ENCODE data around the gene NRXN3.
"Not testable (repeated sequence)": the region's sequence is repeated elsewhere in the genome, so short reads cannot be mapped to it uniquely, and the experiment has no call there.

NRXN3 gene

GRCh38 chr14:79103764-79104163, 933.6 kb downstream of the NRXN3 start:
- H3K9me3 Mint-ChIP-seq = no peaks in the 10 kb centered on the region

DNA sequence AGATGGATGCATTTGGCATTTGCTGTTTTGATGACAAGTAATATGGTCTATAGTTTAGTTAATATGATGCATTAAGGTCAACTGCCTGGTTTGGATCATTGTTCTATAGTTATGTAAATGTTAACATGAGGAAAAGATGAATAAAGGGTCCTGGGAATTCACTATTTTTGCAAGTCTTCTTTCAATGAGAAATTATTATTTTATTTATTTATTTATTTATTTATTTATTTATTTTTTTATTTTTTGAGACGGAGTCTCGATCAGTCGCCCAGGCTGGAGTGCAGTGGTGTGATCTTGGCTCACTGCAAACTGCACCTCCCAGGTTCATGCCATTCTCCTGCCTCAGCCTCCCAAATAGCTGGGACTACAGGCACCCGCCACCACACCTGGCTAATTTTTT, 940.4 kb downstream of the NRXN3 start:
- not testable (repeated sequence) for H3K36me3 Mint-ChIP-seq (ENCODE audit: low read depth); H3K4me3 Mint-ChIP-seq; H3K9me3 Mint-ChIP-seq; H3K27me3 Mint-ChIP-seq (ENCODE audit: low read depth); H3K4me1 Mint-ChIP-seq; H3K27ac Mint-ChIP-seq

More at GRCh38 chr14:79103764-79104163, 933.6 kb downstream of the NRXN3 start:
- no peak overlapping the region for H3K4me3 Mint-ChIP-seq
- no peaks in the 10 kb centered on the region for H3K36me3 Mint-ChIP-seq (ENCODE audit: low read depth)
- H3K27ac Mint-ChIP-seq = no peak overlapping the region
- no peak for TF ChIP-seq CTCF (IDR thresholded peaks at IDR 0.05; ENCODE audit: unreplicated experiment in 3 of 3)
- no peaks in the 10 kb centered on the region for H3K4me1 Mint-ChIP-seq
- no peaks in the 10 kb centered on the region for H3K27me3 Mint-ChIP-seq (ENCODE audit: low read depth)

GRCh38 chr14:79111987-79112501, 941.9 kb downstream of the NRXN3 start:
- Mint-ChIP-seq H3K4me3 (no peak overlapping the region), H3K4me1 (no peaks in the 10 kb centered on the region), H3K27me3 (ENCODE audit: low read depth) (no peaks in the 10 kb centered on the region), H3K9me3 (no peaks in the 10 kb centered on the region), H3K36me3 (ENCODE audit: low read depth) (no peaks in the 10 kb centered on the region), H3K27ac (no peak overlapping the region)
- TF ChIP-seq CTCF (IDR thresholded peaks at IDR 0.05; ENCODE audit: unreplicated experiment in 3 of 3) = no peak

GRCh38 chr14:79117561-79117960, 947.4 kb downstream of the NRXN3 start:
- Mint-ChIP-seq H3K4me1 (no peaks in the 10 kb centered on the region), H3K4me3 (no peak overlapping the region), H3K36me3 (ENCODE audit: low read depth) (no peaks in the 10 kb centered on the region), H3K9me3 (no peaks in the 10 kb centered on the region), H3K27ac (no peak overlapping the region), H3K27me3 (ENCODE audit: low read depth) (no peaks in the 10 kb centered on the region)
- TF ChIP-seq CTCF (IDR thresholded peaks at IDR 0.05; ENCODE audit: unreplicated experiment in 3 of 3) = no peak

- no peaks in the 10 kb centered on the region for H3K27me3 Mint-ChIP-seq (ENCODE audit: low read depth)
- H3K27ac Mint-ChIP-seq = no peak overlapping the region
Measured at GRCh38 chr14:79118291-79118690, 948.1 kb downstream of the NRXN3 start.

DNA sequence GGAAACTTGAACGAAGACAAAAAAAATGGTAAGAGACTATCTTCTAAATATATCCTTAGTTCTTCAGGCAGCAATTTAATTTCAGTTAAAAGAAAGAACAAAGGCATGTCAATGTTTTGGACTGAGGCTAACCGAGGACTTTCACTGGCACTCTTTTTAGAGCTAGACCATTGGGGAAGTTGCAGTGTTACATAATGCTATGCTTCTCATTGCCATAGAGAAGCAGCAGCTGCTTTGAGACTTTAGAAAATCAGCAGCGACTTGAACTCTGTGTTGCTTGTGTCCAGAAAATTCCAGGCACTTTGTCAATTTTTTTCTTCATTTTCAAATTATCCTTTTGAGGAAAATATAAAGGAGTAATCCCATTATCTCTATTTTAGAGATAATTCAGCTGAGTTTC, 964.2 kb downstream of the NRXN3 start:
- H3K27ac Mint-ChIP-seq = no peak overlapping the region
- H3K4me1 Mint-ChIP-seq = no peaks in the 10 kb centered on the region
- H3K4me3 Mint-ChIP-seq = no peak overlapping the region
- H3K36me3 Mint-ChIP-seq (ENCODE audit: low read depth) = no peaks in the 10 kb centered on the region
- H3K9me3 Mint-ChIP-seq = peaks cover 8% of the 10 kb centered on the region
- H3K27me3 Mint-ChIP-seq (ENCODE audit: low read depth) = no peaks in the 10 kb centered on the region
- TF ChIP-seq CTCF (IDR thresholded peaks at IDR 0.05; ENCODE audit: unreplicated experiment in 3 of 3) = no peak

More at GRCh38 chr14:79118291-79118690, 948.1 kb downstream of the NRXN3 start:
- Mint-ChIP-seq H3K36me3 (ENCODE audit: low read depth) (no peaks in the 10 kb centered on the region), H3K9me3 (no peaks in the 10 kb centered on the region), H3K4me3 (no peak overlapping the region), H3K4me1 (no peaks in the 10 kb centered on the region)
- TF ChIP-seq CTCF (IDR thresholded peaks at IDR 0.05; ENCODE audit: unreplicated experiment in 3 of 3) = no peak
